ENCODE data around the gene MRFAP1L1. TPM values are rescaled to one million over a fixed set of nuclear protein-coding genes. Genes with fewer than 3 reads are reported as not detected.

The MRFAP1L1 gene
- total and polyA plus RNA-seq, 9 of the 15 experiments (the other 6 are each of a cell fraction or from before 2014, with no cell fraction given) = 37.6 to 111 (median 83.8) TPM

GRCh38 chr4:6716018-6716911 lies 6.6 kb upstream of the MRFAP1L1 start, which contains the start of gene BLOC1S4:
TSS of gene BLOC1S4 (plus strand) at chr4:6716174. CDS start at chr4:6716210, 36 bp downstream.
- peak; percentile 78 for ATAC-seq
- DNase-seq (ENCODE audit: extremely low read depth in 1 of 4, low spot score in 3 of 4) = peak; percentile 94 to 96 (median 95)
- in situ Hi-C loops (cut with MboI) = no loop called here
- POLR2A ChIA-PET = interaction anchor here (0.7 to 2.5 kb wide), 10 partner anchors 8 to 1910 kb away, joined by 3 to 12 read pairs (median 4); a partner anchor contains a TSS
- peaks cover 31% of the 10 kb centered on the region for H3K79me2 ChIP-seq (ENCODE audit: control insufficient read depth, insufficient read depth, low read length)
- H3K27me3 ChIP-seq (ENCODE audit: control insufficient read depth in 2 of 2, insufficient read depth in 2 of 2, low read length in 2 of 2) = no peaks in the 10 kb centered on the region
- H3K4me1 ChIP-seq (replicated peaks in 1 of 2; ENCODE audit: control insufficient read depth in 2 of 2, insufficient read depth in 2 of 2, low read length in 2 of 2) = peaks cover 22 to 23% of the 10 kb centered on the region in 2 experiments; a peak in 4 of 5 replicates
- BruUV-seq (replicated peaks) = no TSS peak
- H3K9ac ChIP-seq (ENCODE audit: insufficient read depth in 1 of 2, low read depth in 2 of 2, low read length in 2 of 2) = peak within 1 kb of the TSS; percentile 80 to 99
- H3K9me1 ChIP-seq (ENCODE audit: control insufficient read depth, insufficient read depth, low read length) = no peaks in the 10 kb centered on the region
- peak; percentile 87 for FAIRE-seq
- intact Hi-C loops (cut with micrococcal nuclease) = loop anchor here (2.0 kb wide), 1 partner anchor 41 kb away; a partner anchor contains a TSS
- peak within 1 kb of the TSS; percentile 58 for H3K4me3 ChIP-seq
- CTCF ChIA-PET (ENCODE audit: low intra/inter-chr PET ratio) = interaction anchor here (0.5 kb wide), 1 partner anchor 41 kb away, joined by 3 read pairs; no protein-coding TSS in a partner anchor
- 0 out of 2 replicates have a peak, but pooled peaks cover 4% of the 10 kb centered on the region for H4K20me1 ChIP-seq (replicated peaks; ENCODE audit: control insufficient read depth, insufficient read depth, low read length)
- H3K4me2 ChIP-seq (ENCODE audit: insufficient read depth, low read length) = peak within 1 kb of the TSS; percentile 98
- no peaks in the 10 kb centered on the region for H3K9me3 ChIP-seq (replicated peaks; ENCODE audit: control insufficient read depth, insufficient read depth, low read depth, low read length)
- WGBS (ENCODE audit: insufficient coverage, low coverage, missing lambda C conversion rate) = 1% methylated on average over 89 of the region's 109 CpGs
- H3K36me3 ChIP-seq (ENCODE audit: control insufficient read depth, insufficient read depth, low read length) = no peaks in the 10 kb centered on the region
- H2AFZ ChIP-seq (ENCODE audit: low read depth, low read length) = peak within 1 kb of the TSS; percentile 99
- peak within 1 kb of the TSS; percentile 94 for H3K27ac ChIP-seq (ENCODE audit: extremely low read depth, low read depth, low read length)
- TF ChIP-seq MEIS2 (IDR thresholded peaks at IDR 0.05; ENCODE audit: partially characterized antibody) (peak; percentile 98), PHF8 (IDR thresholded peaks at IDR 0.05; ENCODE audit: borderline replicate concordance, low read length) (peak; percentile 83; the same call in 1 of the 2 replicates), FOXP1 (CRISPR knock-in tag; IDR thresholded peaks at IDR 0.05) (peak; percentile 82), CTCFL (IDR thresholded peaks at IDR 0.05; ENCODE audit: borderline replicate concordance, insufficient read depth, low read depth, low read length, poor library complexity, severe bottlenecking) (peak; percentile 88), ZNF740 (CRISPR knock-in tag; IDR thresholded peaks at IDR 0.05) (peak; percentile 56; the same call in 1 of the 2 replicates), ZNF740 (tag; IDR thresholded peaks at IDR 0.05) (no peak; a peak in 1 of 4 replicates), ZKSCAN8 (CRISPR knock-in tag; IDR thresholded peaks at IDR 0.05) (peak; percentile 33; the same call in 1 of the 2 replicates), ZNF12 (CRISPR knock-in tag; IDR thresholded peaks at IDR 0.05) (no peak), CREB3L1 (IDR thresholded peaks at IDR 0.05; ENCODE audit: borderline replicate concordance, low read depth) (peak; percentile 83), SUPT5H (IDR thresholded peaks at IDR 0.05) (peak; percentile 84), NR2C2 (CRISPR knock-in tag; IDR thresholded peaks at IDR 0.05) (no peak), NR2C2 (tag; IDR thresholded peaks at IDR 0.05) (peak; percentile 78), E2F6 (IDR thresholded peaks at IDR 0.05; ENCODE audit: borderline replicate concordance in 1 of 2, extremely low read depth in 1 of 2, insufficient read depth in 1 of 2, insufficient read length in 1 of 2, low read depth in 1 of 2, low read length in 1 of 2, poor library complexity in 1 of 2, severe bottlenecking in 1 of 2) (peak; percentile 76 to 82), CREM (IDR thresholded peaks at IDR 0.05; ENCODE audit: low read depth) (peak; percentile 83)
